Measurements from ENCODE around the gene LYSMD4.

LYSMD4 gene

GRCh38 chr15:99731336-99732123 is 1.7 kb downstream of the LYSMD4 start:
- DNase-seq (ENCODE audit: low spot score): no peak

GRCh38 chr15:99729920-99730319 is 3.3 kb downstream of the LYSMD4 start:
- peak; percentile 62 for DNase-seq (ENCODE audit: low spot score)

GRCh38 chr15:99729327-99729726 is 3.9 kb downstream of the LYSMD4 start:
- DNase-seq (ENCODE audit: low spot score): no peak

- DNase-seq (ENCODE audit: low spot score): no peak
Observed at GRCh38 chr15:99728916-99729315, 4.3 kb downstream of the LYSMD4 start.

- no peak for DNase-seq (ENCODE audit: low spot score)
Observed at GRCh38 chr15:99727733-99728132, 5.5 kb downstream of the LYSMD4 start.

- DNase-seq (ENCODE audit: low spot score): no peak
Observed at GRCh38 chr15:99727330-99727729, 5.9 kb downstream of the LYSMD4 start.

- no peak for DNase-seq (ENCODE audit: low spot score)
Observed at GRCh38 chr15:99726333-99726732, 6.9 kb downstream of the LYSMD4 start.

- no peak for DNase-seq (ENCODE audit: low spot score)
Observed at GRCh38 chr15:99722406-99722805, 10.8 kb downstream of the LYSMD4 start.

- no peak for DNase-seq (ENCODE audit: low spot score)
Observed at GRCh38 chr15:99721896-99722295, 11.3 kb downstream of the LYSMD4 start.

GRCh38 chr15:99721104-99721778 is 12.0 kb downstream of the LYSMD4 start:
- no peak for DNase-seq (ENCODE audit: low spot score)

- no peak for DNase-seq (ENCODE audit: low spot score)
Observed at GRCh38 chr15:99720533-99720932, 12.7 kb downstream of the LYSMD4 start.

- peak; percentile 30 for DNase-seq (ENCODE audit: low spot score)
Observed at GRCh38 chr15:99719096-99719541, 14.1 kb downstream of the LYSMD4 start.

GRCh38 chr15:99718421-99718820 is 14.8 kb downstream of the LYSMD4 start:
- DNase-seq (ENCODE audit: low spot score): no peak

- DNase-seq (ENCODE audit: low spot score): no peak
Observed at GRCh38 chr15:99717161-99718009, 15.9 kb downstream of the LYSMD4 start.

- no peak for DNase-seq (ENCODE audit: low spot score)
Observed at GRCh38 chr15:99716540-99717095, 16.6 kb downstream of the LYSMD4 start.

- no peak for DNase-seq (ENCODE audit: low spot score)
Observed at GRCh38 chr15:99712415-99712814, 20.8 kb downstream of the LYSMD4 start.

- no peak for DNase-seq (ENCODE audit: low spot score)
Observed at GRCh38 chr15:99711625-99712024, 21.6 kb downstream of the LYSMD4 start.

GRCh38 chr15:99709243-99709986 is 23.8 kb downstream of the LYSMD4 start:
- DNase-seq (ENCODE audit: low spot score): no peak

GRCh38 chr15:99708563-99708962 is 24.7 kb downstream of the LYSMD4 start:
- peak; percentile 88 for DNase-seq (ENCODE audit: low spot score)

GRCh38 chr15:99707473-99708270 is 25.6 kb downstream of the LYSMD4 start:
- peak; percentile 58 for DNase-seq (ENCODE audit: low spot score)
